Trophoblast cell (in vitro differentiated cells and primary cell): ENCODE measurements around the gene ULBP2.
"Not testable (repeated sequence)": the region's sequence is repeated elsewhere in the genome, so short reads cannot be mapped to it uniquely, and the experiment has no call there.

ENCODE experiments used
- DNase-seq, 2 donors: peaks; one replicate each; pipeline ENCODE4 v3.0.0-alpha.2; 2016
- H2AFZ ChIP-seq: 2 replicates; pipeline ENCODE4 v1.6.1; 2013; ENCODE audit warnings: low read length, moderate library complexity, mild to moderate bottlenecking; ENCODE audit not compliant: insufficient read depth, poor library complexity
- H2AK5ac ChIP-seq: 2 replicates; pipeline ENCODE4 v1.6.1; 2013; ENCODE audit warnings: mild to moderate bottlenecking, low read length
- H2BK120ac ChIP-seq: 2 replicates; pipeline ENCODE4 v1.6.1; 2013; ENCODE audit warnings: low read length, mild to moderate bottlenecking, moderate library complexity; ENCODE audit not compliant: insufficient read depth, poor library complexity
- H2BK12ac ChIP-seq: 2 replicates; pipeline ENCODE4 v1.6.1; 2013; ENCODE audit warnings: mild to moderate bottlenecking, low read length, moderate library complexity
- H2BK5ac ChIP-seq: 2 replicates; pipeline ENCODE4 v1.6.1; 2013; ENCODE audit warnings: low read length, low read depth, moderate library complexity, mild to moderate bottlenecking; ENCODE audit not compliant: poor library complexity
- H3K14ac ChIP-seq: 2 replicates; pipeline ENCODE4 v1.6.1; 2013; ENCODE audit warnings: mild to moderate bottlenecking, low read length
- H3K18ac ChIP-seq: 2 replicates; pipeline ENCODE4 v1.6.1; 2013; ENCODE audit warnings: mild to moderate bottlenecking, low read length
- H3K23ac ChIP-seq: 2 replicates; pipeline ENCODE4 v1.6.1; 2013; ENCODE audit warnings: low read length
- H3K27ac ChIP-seq: 2 replicates; pipeline ENCODE4 v1.5.1; 2013; ENCODE audit warnings: low read depth, mild to moderate bottlenecking, inconsistent platforms, low read length, moderate library complexity
- H3K27me3 ChIP-seq: 2 replicates; pipeline ENCODE4 v1.6.1; 2013; ENCODE audit warnings: inconsistent platforms, mild to moderate bottlenecking, low read length, moderate library complexity; ENCODE audit not compliant: insufficient read depth
- H3K36me3 ChIP-seq, 2 experiments: 1 replicate in 1 of 2; 2 replicates in 1 of 2; pipeline ENCODE4 v1.6.1; 2013; ENCODE audit warnings: low read length in 2 of 2, mild to moderate bottlenecking in 2 of 2, moderate library complexity in 1 of 2; ENCODE audit not compliant: insufficient read depth in 2 of 2, control insufficient read depth in 1 of 2
- H3K4ac ChIP-seq: 2 replicates; pipeline ENCODE4 v1.6.1; 2013; ENCODE audit warnings: low read depth, mild to moderate bottlenecking, low read length, moderate library complexity
- H3K4me1 ChIP-seq, 2 experiments: 1 replicate in 1 of 2; 2 replicates in 1 of 2; pipeline ENCODE4 v1.6.1; 2013; ENCODE audit warnings: low read length in 2 of 2, mild to moderate bottlenecking in 2 of 2, moderate library complexity in 1 of 2; ENCODE audit not compliant: insufficient read depth in 2 of 2, control insufficient read depth in 1 of 2
- H3K4me2 ChIP-seq: 2 replicates; pipeline ENCODE4 v1.6.1; 2013; ENCODE audit warnings: inconsistent platforms, mild to moderate bottlenecking, low read length, moderate library complexity
- H3K4me3 ChIP-seq: 2 replicates; pipeline ENCODE4 v1.5.1; 2013; ENCODE audit warnings: mild to moderate bottlenecking, low read depth, low read length, inconsistent platforms
- H3K79me1 ChIP-seq: one replicate; pipeline ENCODE4 v1.6.1; 2013; ENCODE audit warnings: low read length
- H3K79me2 ChIP-seq: 2 replicates; pipeline ENCODE4 v1.6.1; 2013; ENCODE audit warnings: low read length, mild to moderate bottlenecking; ENCODE audit not compliant: control insufficient read depth, insufficient read depth, poor library complexity
- H3K9ac ChIP-seq: 2 replicates; pipeline ENCODE4 v1.6.1; 2013; ENCODE audit warnings: mild to moderate bottlenecking, low read length
- H3K9me3 ChIP-seq: 2 replicates; pipeline ENCODE4 v1.6.1; 2013; ENCODE audit warnings: low read depth, mild to moderate bottlenecking, control low read depth, inconsistent platforms, low read length; ENCODE audit not compliant: insufficient read depth
- H4K12ac ChIP-seq: 2 replicates; pipeline ENCODE4 v1.6.1; 2013; ENCODE audit warnings: low read depth, mild to moderate bottlenecking, low read length, moderate library complexity
- H4K8ac ChIP-seq: 2 replicates; pipeline ENCODE4 v1.6.1; 2013; ENCODE audit warnings: low read depth, mild to moderate bottlenecking, low read length, moderate library complexity
- H4K91ac ChIP-seq: one replicate; pipeline ENCODE4 v1.6.1; 2013; ENCODE audit warnings: low read depth, mild to moderate bottlenecking, low read length, moderate library complexity
- WGBS: extraction: QIAGEN DNeasy Blood & Tissue Kit; methylation state at CpG from one replicate; pipeline ENCODE4 v1.1.7; 2013; ENCODE audit warnings: missing lambda C conversion rate; ENCODE audit not compliant: insufficient read length, insufficient coverage; ENCODE audit errors: extremely low coverage; 5-methylcytosine and 5-hydroxymethylcytosine counted together

The ULBP2 gene

DNA sequence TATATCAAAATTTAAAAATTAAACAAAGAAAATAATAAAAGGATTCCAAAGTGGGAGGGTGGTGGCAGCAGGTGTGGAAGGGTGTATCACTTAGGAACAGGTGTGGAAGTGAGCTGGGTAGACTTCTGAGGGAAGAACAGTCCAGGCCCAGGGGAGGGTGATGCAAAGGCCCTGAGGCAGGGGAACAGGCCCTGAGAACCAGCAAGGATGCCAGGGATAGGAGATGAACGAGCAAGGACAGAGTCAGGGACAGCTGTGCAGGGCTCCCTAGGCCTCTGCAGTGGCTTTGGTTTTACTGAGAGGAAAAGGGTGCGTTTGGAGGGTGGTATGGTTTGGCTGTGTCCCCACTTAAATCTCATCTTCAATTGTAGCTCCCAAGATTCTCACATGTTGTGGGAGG, 34.5 kb upstream of the ULBP2 start:
- Histone ChIP-seq H2BK12ac (no peak overlapping the region), H3K23ac (no peak overlapping the region), H3K4me2 (no peak overlapping the region), H3K79me2 (no peaks in the 10 kb centered on the region), H3K27ac (no peak overlapping the region), H2BK120ac (no peak overlapping the region), H2BK5ac (no peak overlapping the region), H2AK5ac (no peak overlapping the region), H3K9me3 (peaks cover 22% of the 10 kb centered on the region), H3K18ac (no peak overlapping the region), H3K36me3 (no peaks in the 10 kb centered on the region), H3K4ac (no peak overlapping the region), H2AFZ (no peak overlapping the region), H3K4me1 (no peaks in the 10 kb centered on the region), H4K12ac (no peak overlapping the region), H4K8ac (no peak overlapping the region), H3K27me3 (no peaks in the 10 kb centered on the region), H3K79me1 (no peaks in the 10 kb centered on the region), H4K91ac (no peak overlapping the region), H3K14ac (no peak overlapping the region), H3K4me3 (no peak overlapping the region), H3K9ac (no peak overlapping the region)
- no peak for DNase-seq
- no CpG with 5 or more reads among the region's 2 CpGs for WGBS

DNA sequence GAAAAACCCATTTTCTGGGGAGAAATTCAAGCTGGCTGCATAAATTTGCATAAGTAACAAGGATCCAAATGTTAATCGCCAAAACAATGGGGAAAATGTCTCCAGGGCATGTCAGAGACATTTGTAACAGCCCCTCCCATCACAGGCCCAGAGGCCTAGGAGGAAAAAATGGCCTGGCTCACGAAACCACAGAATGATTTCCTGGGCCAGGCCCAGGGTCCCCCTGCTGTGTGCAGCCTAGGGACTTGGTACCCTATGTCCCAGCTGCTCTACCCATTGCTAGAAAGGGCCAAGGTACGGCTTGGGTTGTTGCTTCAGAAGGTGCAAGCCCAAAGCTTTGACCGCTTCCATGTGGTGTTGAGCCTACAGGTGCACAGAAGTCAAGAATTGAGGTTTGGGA, 33.3 kb upstream of the ULBP2 start:
- not testable (repeated sequence) for H3K23ac ChIP-seq

DNA sequence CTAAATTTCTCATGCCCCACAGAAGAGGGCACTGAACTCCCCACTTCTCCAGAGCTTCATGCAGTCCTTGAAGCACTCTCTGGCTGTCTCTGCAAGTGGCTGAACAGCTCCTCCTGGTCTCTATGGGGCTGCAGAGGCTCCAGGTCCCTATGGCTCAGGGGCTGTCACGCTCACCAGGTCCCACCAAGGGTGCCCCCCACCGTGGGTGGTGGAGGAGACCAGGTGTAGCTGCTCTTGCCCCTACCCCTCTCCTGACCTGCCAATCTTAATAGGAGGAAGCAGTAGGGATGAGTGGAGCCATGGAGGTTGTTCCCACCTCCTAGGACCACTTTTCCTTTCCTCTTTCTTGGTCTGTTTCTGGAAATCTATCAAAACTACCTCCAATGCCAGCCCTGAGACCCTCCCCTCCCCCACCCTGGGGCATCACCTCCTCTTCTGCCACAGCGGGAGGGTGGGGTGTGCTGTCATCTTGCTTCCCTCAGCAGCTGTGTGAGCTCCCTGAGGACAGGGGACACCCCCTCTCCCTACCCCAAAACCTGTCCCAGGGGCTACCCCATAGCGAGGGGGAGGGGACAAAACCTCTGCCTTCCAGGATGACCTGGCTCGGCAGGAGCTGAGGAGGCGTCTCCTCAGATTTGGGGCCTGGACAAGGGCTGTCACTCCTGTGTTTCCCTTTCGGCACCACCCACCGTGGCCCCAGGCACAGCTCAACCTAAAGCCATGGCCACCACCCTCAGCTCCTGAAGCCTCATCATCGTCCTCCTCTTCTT, 31.9 kb upstream of the ULBP2 start:
- Histone ChIP-seq H3K27me3 (no peaks in the 10 kb centered on the region), H2BK12ac (no peak overlapping the region), H4K8ac (no peak overlapping the region), H2AK5ac (no peak overlapping the region), H3K79me1 (no peaks in the 10 kb centered on the region), H3K9me3 (peaks cover 22% of the 10 kb centered on the region), H3K9ac (no peak overlapping the region), H4K12ac (no peak overlapping the region), H2AFZ (no peak overlapping the region), H3K4me2 (no peak overlapping the region), H3K4me1 (no peaks in the 10 kb centered on the region), H3K27ac (no peak overlapping the region), H2BK5ac (no peak overlapping the region), H3K36me3 (no peaks in the 10 kb centered on the region), H3K4me3 (no peak overlapping the region), H3K18ac (no peak overlapping the region), H3K23ac (no peak overlapping the region), H3K4ac (no peak overlapping the region), H3K79me2 (no peaks in the 10 kb centered on the region), H2BK120ac (no peak overlapping the region), H4K91ac (no peak overlapping the region), H3K14ac (no peak overlapping the region)
- no peak for DNase-seq
- no CpG with 5 or more reads among the region's 9 CpGs for WGBS

More for the DNA sequence above, 33.3 kb upstream of the ULBP2 start:
- H3K4me3 ChIP-seq, H4K8ac ChIP-seq, H2BK12ac ChIP-seq, DNase-seq, H3K27me3 ChIP-seq, H3K79me2 ChIP-seq, H3K36me3 ChIP-seq, H3K27ac ChIP-seq, H3K18ac ChIP-seq, H2BK120ac ChIP-seq, H2AK5ac ChIP-seq, H3K79me1 ChIP-seq, H3K9ac ChIP-seq, H3K14ac ChIP-seq, H4K91ac ChIP-seq, H3K4me2 ChIP-seq, H4K12ac ChIP-seq, H2BK5ac ChIP-seq, H3K4ac ChIP-seq, H2AFZ ChIP-seq, H3K4me1 ChIP-seq: not testable (repeated sequence)
- WGBS, result no CpG with 5 or more reads among the region's 4 CpGs
- H3K9me3 ChIP-seq, result peaks cover 22% of the 10 kb centered on the region

DNA sequence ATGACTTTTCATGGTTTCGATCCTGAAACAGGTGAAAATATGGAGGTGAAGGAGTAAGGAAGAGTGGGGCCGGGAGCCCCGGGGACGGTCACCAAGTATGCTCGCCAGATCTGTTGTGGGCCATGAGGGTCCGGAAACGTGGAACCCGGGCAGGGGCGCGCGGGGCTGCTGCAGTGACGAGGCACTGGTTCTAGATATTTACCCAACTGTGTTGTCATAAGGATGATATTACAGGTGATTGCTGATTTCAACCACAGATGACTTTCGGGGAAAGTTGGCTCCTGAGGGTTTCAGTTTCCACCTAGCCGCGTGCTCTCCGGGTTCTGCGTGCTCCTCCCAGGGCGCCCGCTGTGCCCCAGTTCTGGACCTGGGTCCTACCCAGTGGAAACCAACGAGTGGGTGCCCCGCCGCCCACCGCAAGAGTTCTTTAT, 31.1 kb upstream of the ULBP2 start:
- H3K23ac ChIP-seq, result no peak overlapping the region
- H3K9ac ChIP-seq, result no peak overlapping the region
- H3K79me2 ChIP-seq, result no peaks in the 10 kb centered on the region
- no peaks in the 10 kb centered on the region for H3K79me1 ChIP-seq
- H3K27ac ChIP-seq, result no peak overlapping the region
- no peak overlapping the region for H3K4me3 ChIP-seq
- DNase-seq, result no peak
- no peak overlapping the region for H3K4ac ChIP-seq
- H3K18ac ChIP-seq, result no peak overlapping the region
- H4K8ac ChIP-seq, result no peak overlapping the region
- WGBS, result no CpG with 5 or more reads among the region's 23 CpGs
- no peaks in the 10 kb centered on the region for H3K36me3 ChIP-seq
- no peaks in the 10 kb centered on the region for H3K4me1 ChIP-seq
- no peak overlapping the region for H2BK120ac ChIP-seq
- no peak overlapping the region for H2BK12ac ChIP-seq
- H3K4me2 ChIP-seq, result no peak overlapping the region
- peaks cover 20% of the 10 kb centered on the region for H3K9me3 ChIP-seq
- H3K27me3 ChIP-seq, result no peaks in the 10 kb centered on the region
- H2AFZ ChIP-seq, result no peak overlapping the region
- no peak overlapping the region for H2AK5ac ChIP-seq
- H2BK5ac ChIP-seq, result no peak overlapping the region
- H3K14ac ChIP-seq, result no peak overlapping the region
- no peak overlapping the region for H4K12ac ChIP-seq
- no peak overlapping the region for H4K91ac ChIP-seq
